ENCODE results near the gene ATP8B4. TPM values are rescaled to one million over a fixed set of nuclear protein-coding genes. Genes with fewer than 3 reads are reported as not detected.

ATP8B4 gene
- total RNA-seq, 1 donor, result 0.99 TPM

DNA sequence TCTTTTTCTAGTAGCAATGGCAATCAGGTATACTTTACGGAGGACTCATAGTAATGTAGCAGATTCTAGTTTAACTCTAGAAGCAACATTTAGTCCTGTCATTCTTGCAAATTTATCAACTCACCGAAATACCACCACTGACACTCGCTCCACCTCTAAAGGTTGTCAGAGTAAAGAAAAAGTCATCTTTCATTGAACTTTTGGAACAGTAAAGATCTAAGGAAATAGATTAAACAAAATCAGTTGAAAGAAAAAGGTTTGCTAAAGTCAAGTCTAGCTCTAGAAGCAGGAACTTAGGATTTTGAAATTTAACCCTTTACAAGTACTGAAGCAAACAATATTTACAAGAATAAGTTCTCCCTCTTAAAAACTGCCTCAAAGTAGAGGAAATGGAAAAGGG is 8.7 kb downstream of the ATP8B4 start:
- H3K4me3 ChIP-seq (ENCODE audit: low read depth, low read length), result no peak overlapping the region
- no peak for DNase-seq (ENCODE audit: low read depth)
- no peak for TF ChIP-seq CTCF (IDR thresholded peaks at IDR 0.05; ENCODE audit: insufficient read depth, low read length)

GRCh38 chr15:50109076-50109987 is 9.7 kb downstream of the ATP8B4 start:
- DNase-seq (ENCODE audit: low read depth), result peak; percentile 59
- no peak overlapping the region for H3K4me3 ChIP-seq (ENCODE audit: low read depth, low read length)
- TF ChIP-seq CTCF (IDR thresholded peaks at IDR 0.05; ENCODE audit: insufficient read depth, low read length), result no peak

DNA sequence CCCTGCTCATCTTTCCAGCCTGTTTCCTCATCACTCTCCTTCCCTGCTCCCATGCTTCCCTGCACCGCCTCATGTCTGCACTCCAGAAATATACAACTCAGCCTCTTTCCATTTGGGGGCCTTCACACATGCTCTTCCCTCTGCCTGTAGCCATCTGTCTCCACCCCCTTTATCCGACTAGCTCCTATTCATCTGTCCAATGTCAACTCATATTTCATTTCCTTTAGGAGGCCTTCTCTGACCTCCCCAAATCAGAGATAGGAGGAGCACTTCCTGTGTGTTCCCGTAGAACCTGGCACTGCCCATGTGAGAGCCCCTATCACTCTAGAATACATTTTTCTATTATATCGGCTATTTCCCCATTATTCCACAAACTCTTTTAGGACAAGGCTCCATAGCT is 10.6 kb downstream of the ATP8B4 start:
- H3K4me3 ChIP-seq (ENCODE audit: low read depth, low read length), result no peak overlapping the region
- DNase-seq (ENCODE audit: low read depth), result no peak
- TF ChIP-seq CTCF (IDR thresholded peaks at IDR 0.05; ENCODE audit: insufficient read depth, low read length), result no peak

DNA sequence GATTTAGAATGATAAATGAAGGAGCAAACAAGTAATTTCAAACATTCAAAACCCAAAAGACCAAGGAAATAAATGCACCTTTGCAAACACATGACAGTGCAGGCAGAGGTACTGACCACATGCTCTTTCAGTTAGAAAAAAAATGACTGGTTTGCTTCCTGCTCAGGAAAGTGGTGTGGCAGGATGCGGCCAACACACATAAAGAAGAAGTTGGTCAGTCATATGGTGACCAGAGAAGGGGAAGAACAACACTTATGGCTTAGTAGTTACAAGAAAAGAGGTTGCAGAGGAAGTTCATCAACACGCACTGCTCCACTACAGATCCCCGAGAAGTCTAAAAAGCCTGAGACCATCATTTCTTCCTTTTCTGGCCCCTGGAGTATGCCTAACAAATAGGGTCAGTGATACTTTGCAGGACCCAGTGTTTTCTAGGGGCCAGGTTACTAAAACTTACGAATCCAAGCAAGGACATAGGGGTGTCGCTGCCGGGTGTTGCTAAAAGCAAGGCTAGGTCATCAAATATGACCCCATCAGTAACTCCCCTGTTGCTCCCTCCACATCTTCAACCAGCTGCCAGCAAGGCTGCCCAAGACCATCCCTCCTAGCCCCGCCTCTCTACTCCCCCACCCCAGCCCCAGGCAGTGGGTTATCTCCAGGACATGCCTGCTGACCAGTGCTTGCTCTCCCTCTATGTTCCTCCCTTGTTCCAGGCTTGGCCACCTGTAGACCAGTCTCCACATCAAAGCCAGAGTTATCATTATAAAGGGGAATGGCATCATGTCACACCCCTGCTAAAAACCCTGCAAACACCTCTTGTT is 11.2 kb downstream of the ATP8B4 start:
- H3K4me3 ChIP-seq (ENCODE audit: low read depth, low read length), result no peak overlapping the region
- TF ChIP-seq CTCF (IDR thresholded peaks at IDR 0.05; ENCODE audit: insufficient read depth, low read length), result no peak
- no peak for DNase-seq (ENCODE audit: low read depth)

- no peak for DNase-seq (ENCODE audit: low read depth)
- H3K4me3 ChIP-seq (ENCODE audit: low read depth, low read length), result no peak overlapping the region
- no peak for TF ChIP-seq CTCF (IDR thresholded peaks at IDR 0.05; ENCODE audit: insufficient read depth, low read length)
Measured at GRCh38 chr15:50107157-50107556, 11.9 kb downstream of the ATP8B4 start.

- TF ChIP-seq CTCF (IDR thresholded peaks at IDR 0.05; ENCODE audit: insufficient read depth, low read length), result no peak
- no peak overlapping the region for H3K4me3 ChIP-seq (ENCODE audit: low read depth, low read length)
Measured at GRCh38 chr15:50106457-50106856, 12.6 kb downstream of the ATP8B4 start.

More at GRCh38 chr15:50106457-50106856, 12.6 kb downstream of the ATP8B4 start:
- no peak for DNase-seq (ENCODE audit: low read depth)
